Stimulated activated CD4-positive, alpha-beta T cell treated with anti-CD3 and anti-CD28 coated beads, Interleukin-2, amount 100 ng/mL, for 4 hours (primary cell): ENCODE results near the gene TLX2.
"Not testable (repeated sequence)": the region's sequence is repeated elsewhere in the genome, so short reads cannot be mapped to it uniquely, and the experiment has no call there.

Experiments used
- DNase-seq: peaks from one replicate; pipeline ENCODE4 v3.0.0-alpha.2; 2020; ENCODE audit warnings: low read depth

The TLX2 gene

GRCh38 chr2:74554820-74555531 lies 40.7 kb downstream of the TLX2 start:
- DNase-seq = no peak

DNA sequence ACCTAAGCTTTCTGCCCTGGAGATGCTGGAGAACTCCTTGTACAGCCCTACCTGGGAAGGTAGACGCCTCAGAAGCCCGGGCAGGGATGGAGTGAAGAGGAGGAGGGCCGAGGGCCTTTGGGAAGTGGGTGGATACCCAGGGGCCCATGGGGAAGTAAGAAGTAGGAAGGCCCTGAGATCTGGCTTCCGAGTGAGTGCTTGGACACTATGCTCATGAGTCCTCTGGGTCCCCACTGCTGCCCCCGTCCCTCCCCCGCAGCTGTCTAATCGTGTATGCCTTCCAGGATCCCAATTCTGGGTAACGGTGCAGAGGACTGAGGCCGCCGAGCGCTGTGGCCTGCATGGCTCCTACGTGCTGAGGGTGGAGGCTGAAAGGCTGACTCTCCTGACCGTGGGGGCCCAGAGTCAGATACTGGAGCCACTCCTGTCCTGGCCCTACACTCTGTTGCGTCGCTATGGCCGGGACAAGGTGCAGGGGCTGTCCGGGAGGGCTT lies 41.4 kb downstream of the TLX2 start:
- DNase-seq = no peak

DNA sequence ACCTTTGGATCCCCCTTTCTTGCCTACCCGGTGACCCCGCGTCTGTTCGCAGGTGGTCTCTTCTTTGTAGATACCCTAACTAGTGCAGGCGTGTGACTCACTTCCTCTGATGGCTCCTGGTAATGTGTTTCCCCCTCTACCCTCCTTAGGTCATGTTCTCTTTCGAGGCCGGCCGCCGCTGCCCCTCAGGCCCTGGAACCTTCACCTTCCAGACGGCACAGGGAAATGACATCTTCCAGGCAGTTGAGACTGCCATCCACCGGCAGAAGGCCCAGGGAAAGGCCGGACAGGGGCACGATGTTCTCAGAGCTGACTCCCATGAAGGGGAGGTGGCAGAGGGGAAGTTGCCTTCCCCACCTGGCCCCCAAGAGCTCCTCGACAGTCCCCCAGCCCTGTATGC lies 41.9 kb downstream of the TLX2 start:
- DNase-seq = no peak

GRCh38 chr2:74556831-74557370 lies 42.7 kb downstream of the TLX2 start:
- DNase-seq = no peak

- no peak for DNase-seq
Measured at GRCh38 chr2:74558284-74559230, 44.3 kb downstream of the TLX2 start.

DNA sequence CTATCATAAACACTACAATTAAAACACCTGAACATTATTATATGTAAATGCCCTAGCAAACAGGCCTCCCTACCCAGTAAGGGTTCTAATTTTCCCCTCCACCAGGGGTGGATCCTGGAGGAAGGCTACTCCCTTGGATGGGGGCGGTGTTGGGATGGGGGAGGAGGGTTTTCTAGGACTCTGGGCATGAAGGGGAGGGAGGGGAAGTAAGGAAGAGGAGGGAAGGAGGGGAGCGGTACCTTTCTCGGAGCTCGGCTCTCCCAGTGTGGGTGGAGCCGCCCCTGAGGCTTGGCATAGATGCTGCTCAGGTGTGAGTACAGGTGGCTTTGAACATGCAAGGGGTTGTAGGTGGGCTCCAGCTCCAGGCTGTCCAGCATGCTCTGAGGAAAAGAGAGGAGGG lies 45.7 kb downstream of the TLX2 start:
- no peak for DNase-seq

- DNase-seq = no peak
Measured at GRCh38 chr2:74560591-74560990, 46.3 kb downstream of the TLX2 start.

- not testable (repeated sequence) for DNase-seq
Measured at GRCh38 chr2:74561022-74561421, 46.8 kb downstream of the TLX2 start.

DNA sequence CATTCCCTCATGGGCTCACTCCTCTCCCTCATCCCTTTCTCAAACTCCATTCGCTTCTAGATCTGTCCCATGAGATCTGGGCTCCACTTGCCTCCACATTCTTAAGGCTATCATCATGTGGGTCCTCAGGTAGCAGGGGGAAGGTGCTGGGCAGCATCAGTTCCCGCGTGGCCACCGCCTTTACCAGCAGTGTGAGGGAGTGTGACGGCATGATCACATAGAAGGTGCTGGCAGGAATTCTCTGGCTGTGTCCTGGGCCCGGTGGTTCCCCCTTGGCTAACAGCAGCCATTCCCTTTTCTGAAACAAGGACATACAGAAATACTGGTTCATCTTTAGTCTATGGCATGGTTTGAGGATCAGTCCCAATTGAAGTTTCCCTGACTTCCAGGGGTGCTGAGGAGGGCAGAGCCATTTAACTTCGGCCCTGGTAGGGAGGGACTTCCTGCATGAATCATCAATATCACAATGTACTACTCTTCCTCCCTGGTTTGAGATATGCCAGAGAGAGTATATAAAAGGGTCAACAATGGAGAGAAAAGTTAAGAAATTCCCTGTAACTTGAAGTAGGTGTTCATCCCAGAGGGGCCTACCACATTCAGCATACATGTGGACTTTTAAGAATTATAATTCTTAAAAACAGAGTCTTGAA lies 48.0 kb downstream of the TLX2 start:
- no peak for DNase-seq

GRCh38 chr2:74564222-74564621 lies 50.0 kb downstream of the TLX2 start:
- DNase-seq = no peak

- DNase-seq = no peak
Measured at GRCh38 chr2:74566076-74566753, 52.0 kb downstream of the TLX2 start.

DNA sequence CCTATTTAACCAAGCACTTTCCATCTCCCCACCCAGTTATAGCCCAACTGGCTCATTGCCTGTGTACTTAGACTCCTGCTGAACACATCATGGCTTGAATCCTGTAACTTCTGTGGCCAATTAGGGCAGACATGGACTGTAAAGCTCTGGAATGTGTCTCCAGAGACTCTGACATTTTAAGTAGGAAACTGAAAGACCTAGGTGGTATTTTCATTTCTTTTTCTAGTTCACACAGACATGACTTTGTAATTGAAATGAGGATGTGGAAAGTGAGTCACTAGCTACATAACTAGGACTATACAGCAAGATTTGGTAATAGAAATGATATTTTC lies 52.5 kb downstream of the TLX2 start:
- DNase-seq = no peak
